Fibroblast of mammary gland (primary cell): ENCODE data around the gene MEGF6.

Source experiments
- DNase-seq: peaks from one replicate; pipeline ENCODE4 v3.0.0-alpha.2; 2010; ENCODE audit warnings: low read depth
- H3K4me3 ChIP-seq: 2 replicates; pipeline ENCODE4 v1.5.1; 2011; ENCODE audit warnings: low read depth, mild to moderate bottlenecking, low read length, moderate library complexity; ENCODE audit not compliant: control insufficient read depth
- TF ChIP-seq, protein P1 (sequence below): conservative IDR thresholded peaks from 2 replicates; pipeline ENCODE4 v1.5.1; 2011; ENCODE audit warnings: low read depth, low read length, inconsistent platforms; ENCODE audit not compliant: control insufficient read depth, insufficient read depth

The MEGF6 gene

GRCh38 chr1:3651026-3651929 lies 40.0 kb upstream of the MEGF6 start:
- H3K4me3 ChIP-seq: no peak overlapping the region
- TF ChIP-seq, protein P1, sequence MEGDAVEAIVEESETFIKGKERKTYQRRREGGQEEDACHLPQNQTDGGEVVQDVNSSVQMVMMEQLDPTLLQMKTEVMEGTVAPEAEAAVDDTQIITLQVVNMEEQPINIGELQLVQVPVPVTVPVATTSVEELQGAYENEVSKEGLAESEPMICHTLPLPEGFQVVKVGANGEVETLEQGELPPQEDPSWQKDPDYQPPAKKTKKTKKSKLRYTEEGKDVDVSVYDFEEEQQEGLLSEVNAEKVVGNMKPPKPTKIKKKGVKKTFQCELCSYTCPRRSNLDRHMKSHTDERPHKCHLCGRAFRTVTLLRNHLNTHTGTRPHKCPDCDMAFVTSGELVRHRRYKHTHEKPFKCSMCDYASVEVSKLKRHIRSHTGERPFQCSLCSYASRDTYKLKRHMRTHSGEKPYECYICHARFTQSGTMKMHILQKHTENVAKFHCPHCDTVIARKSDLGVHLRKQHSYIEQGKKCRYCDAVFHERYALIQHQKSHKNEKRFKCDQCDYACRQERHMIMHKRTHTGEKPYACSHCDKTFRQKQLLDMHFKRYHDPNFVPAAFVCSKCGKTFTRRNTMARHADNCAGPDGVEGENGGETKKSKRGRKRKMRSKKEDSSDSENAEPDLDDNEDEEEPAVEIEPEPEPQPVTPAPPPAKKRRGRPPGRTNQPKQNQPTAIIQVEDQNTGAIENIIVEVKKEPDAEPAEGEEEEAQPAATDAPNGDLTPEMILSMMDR: no peak
- no peak for DNase-seq

DNA sequence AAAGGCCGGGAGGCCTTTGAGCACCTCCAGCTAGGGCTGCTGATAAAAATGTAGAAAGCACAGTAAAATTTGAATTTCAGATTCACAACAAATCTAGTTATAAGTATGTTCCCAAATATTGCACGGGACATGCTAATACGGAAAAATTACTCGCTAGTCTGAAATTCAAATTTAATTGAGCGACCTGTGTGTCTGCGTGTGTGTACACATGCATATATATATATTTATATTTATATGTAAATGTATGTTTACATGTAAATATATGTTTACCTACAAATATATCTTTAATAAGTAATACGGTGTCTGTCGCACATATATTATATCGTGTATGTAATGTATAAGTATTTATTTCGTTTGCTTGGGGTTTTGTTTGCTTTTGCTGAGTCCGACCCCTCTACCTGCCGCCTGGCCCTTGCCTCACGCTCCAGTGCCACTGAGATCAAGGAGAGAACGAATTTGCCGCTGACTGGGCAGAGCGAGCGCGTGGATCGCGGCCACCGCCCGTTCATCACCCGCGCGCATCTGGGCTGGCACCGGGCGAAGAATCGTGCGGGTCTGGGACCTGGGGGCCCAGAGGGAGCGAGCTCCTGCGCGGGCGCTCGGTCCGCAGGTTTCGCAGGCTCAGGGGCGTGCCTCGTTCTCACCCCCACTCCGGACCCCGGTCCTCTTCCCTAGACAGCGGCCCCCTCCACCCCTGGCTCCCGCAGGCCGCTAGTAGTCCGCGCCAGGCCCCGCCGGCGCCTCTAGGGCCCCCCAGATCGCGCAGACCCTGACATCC lies 39.1 kb upstream of the MEGF6 start:
- no peak for DNase-seq
- TF ChIP-seq, protein P1: no peak
- peak overlapping the region; percentile 67 for H3K4me3 ChIP-seq

DNA sequence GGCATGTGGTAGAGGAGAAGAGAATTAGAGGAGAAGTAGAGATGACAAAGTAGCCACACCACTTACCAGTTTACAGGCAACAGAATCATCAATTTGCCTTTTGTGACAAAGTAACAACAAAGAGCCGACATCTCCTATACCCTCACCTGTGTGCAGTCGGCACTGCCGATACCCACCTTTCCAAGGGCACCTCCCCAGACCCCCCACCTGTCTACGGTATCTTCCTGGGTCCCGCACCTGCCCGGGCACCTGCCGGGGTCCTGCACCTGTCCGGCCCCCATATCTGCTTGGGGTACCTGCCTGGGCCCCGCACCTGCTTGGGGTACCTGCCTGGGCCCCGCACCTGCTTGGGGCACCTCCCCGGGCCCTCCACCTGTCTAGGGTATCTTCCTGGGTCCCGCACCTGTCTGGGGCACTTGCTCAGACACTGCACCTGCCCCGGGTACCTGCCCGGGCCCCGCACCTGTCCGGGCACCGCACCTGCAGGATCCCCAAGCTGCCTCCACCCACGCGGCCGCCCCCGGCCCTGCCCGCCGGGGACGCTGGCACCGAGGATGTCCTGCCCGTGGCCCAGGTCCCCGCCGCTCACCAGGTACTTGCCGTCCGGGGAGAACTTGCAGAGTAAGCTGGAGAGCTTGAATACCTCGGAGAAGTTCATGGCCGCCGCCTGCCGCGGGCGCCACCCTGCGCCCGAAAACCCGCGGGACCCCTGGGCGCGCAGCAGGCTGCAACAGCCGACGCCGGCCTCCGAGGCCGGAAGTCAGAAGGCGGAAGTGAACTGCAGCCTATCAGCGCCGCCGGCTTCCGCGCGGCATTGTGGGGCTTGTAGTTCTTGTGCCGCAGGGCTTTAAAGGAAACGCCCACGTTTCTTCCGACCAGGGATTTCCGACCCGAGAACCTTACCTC lies 38.3 kb upstream of the MEGF6 start, which contains the start of gene WRAP73:
Gene WRAP73, minus strand, starts transcription at position 762 of the 906 bp plus-strand sequence. Its CDS starts 104 bp downstream, at position 658.
- TF ChIP-seq, protein P1: no peak
- H3K4me3 ChIP-seq: peak within 1 kb of the TSS; percentile 67
- DNase-seq: peak; percentile 87

- TF ChIP-seq, protein P1: no peak
- no peak overlapping the region for H3K4me3 ChIP-seq
- DNase-seq: no peak
These were observed 35.3 kb upstream of the MEGF6 start for GRCh38 chr1:3646596-3646995.

GRCh38 chr1:3645666-3646355 lies 34.5 kb upstream of the MEGF6 start:
- TF ChIP-seq, protein P1: no peak
- no peak for DNase-seq
- H3K4me3 ChIP-seq: no peak overlapping the region
